Esophagus muscularis mucosa (tissue), 4 donors: Measurements from ENCODE around the gene ARHGEF7. TPM values are rescaled to one million over a fixed set of nuclear protein-coding genes. Genes with fewer than 3 reads are reported as not detected.

Source experiments
- DNase-seq: peaks from one replicate; pipeline ENCODE4 v3.0.0-alpha.2; 2017; ENCODE audit errors: extremely low spot score
- H3K27ac ChIP-seq, 4 donors: fragments of 200-600 bp; sonication (generic); replicated peaks in 1 of 4; 1 replicate in 3 of 4; 2 replicates in 1 of 4; pipeline ENCODE4 v1.5.1; 2016 to 2019; ENCODE audit warnings: mild to moderate bottlenecking in 1 of 4
- H3K27me3 ChIP-seq, 4 donors: fragments of 200-600 bp; sonication (generic); one replicate each; pipeline versions ENCODE4 v1.5.1 to v1.6.0; 2016 to 2019
- H3K36me3 ChIP-seq, 4 donors: fragments of 200-600 bp; sonication (generic); one replicate each; pipeline ENCODE4 v1.5.1; 2016 to 2019
- H3K4me1 ChIP-seq, 4 donors: fragments of 200-600 bp; sonication (generic); one replicate each; pipeline ENCODE4 v1.5.1; 2016 to 2019
- H3K4me3 ChIP-seq, 4 donors: fragments of 200-600 bp; sonication (generic); 1 replicate in 2 of 4; 2 replicates in 2 of 4; pipeline ENCODE4 v1.5.1; 2016 to 2019; ENCODE audit warnings: mild to moderate bottlenecking in 4 of 4, moderate library complexity in 1 of 4
- H3K9me3 ChIP-seq, 4 donors: fragments of 200-600 bp; sonication (generic); 1 replicate in 3 of 4; 2 replicates in 1 of 4; pipeline ENCODE4 v1.5.1; 2016 to 2019
- EP300 ChIP-seq: sonication (generic); formaldehyde crosslinking; IDR thresholded peaks from one replicate; pipeline ENCODE4 v1.6.1; 2017; ENCODE audit warnings: antibody characterized with exemption
- POLR2A ChIP-seq: fragments of 450-650 bp; IDR thresholded peaks from one replicate; pipeline ENCODE4 v1.6.1; 2017; ENCODE audit warnings: antibody characterized with exemption, moderate library complexity, mild to moderate bottlenecking, low read depth
- POLR2AphosphoS5 ChIP-seq, 2 donors: sonication (generic); formaldehyde crosslinking; IDR thresholded peaks; one replicate each; pipeline ENCODE4 v1.6.1; 2017; ENCODE audit warnings: antibody characterized with exemption in 2 of 2
- WGBS: methylation state at CpG from one replicate; pipeline ENCODE4 v1.1.5; 2018; 5-methylcytosine and 5-hydroxymethylcytosine counted together
- intact Hi-C: fragments of 100-400 bp; cut with DNase I; formaldehyde crosslinking; loops from one replicate; pipeline ENCODE4 v1.15.1; 2023
- total RNA-seq, 4 donors: library from RNA; depleted of rRNA; stranded (reverse); fragments of >200 nt; gene quantifications; one replicate each; pipeline versions ENCODE4 v1.1.0 to v1.2.1, GENCODE V29; 2016
- TF ChIP-seq, protein P1 (sequence below), 3 experiments: fragments of 200-600 bp in 2 of 3; fragments of 450-650 bp in 1 of 3; sonication (generic) in 2 of 3; IDR thresholded peaks; one replicate each; pipeline ENCODE4 v1.5.1; 2017 to 2019; ENCODE audit warnings: antibody characterized with exemption in 3 of 3, mild to moderate bottlenecking in 2 of 3, moderate library complexity in 1 of 3

ARHGEF7 gene
- total RNA-seq, 4 donors from 2014 or later = 36.0 to 53.6 (median 45.1) TPM

DNA sequence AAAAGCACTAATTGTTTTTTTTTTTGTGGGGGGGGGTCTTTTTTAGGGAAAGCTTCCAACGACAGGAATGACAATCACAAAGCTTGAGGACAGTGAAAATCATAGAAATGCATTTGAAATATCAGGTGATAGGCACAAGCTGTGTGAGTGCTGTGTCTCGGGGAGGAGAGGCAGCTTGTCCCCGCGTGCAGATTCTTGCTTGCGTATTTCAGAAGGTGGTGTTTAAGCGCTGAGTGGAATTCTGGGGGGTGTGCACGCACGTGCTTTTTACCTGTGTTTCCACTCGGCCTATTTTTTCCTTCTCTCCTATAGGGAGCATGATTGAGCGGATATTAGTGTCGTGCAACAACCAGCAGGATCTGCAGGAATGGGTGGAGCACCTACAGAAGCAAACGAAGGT is 165.1 kb downstream of the ARHGEF7 start:
- H3K27ac ChIP-seq = peak overlapping the region in 1 of 4 donors; percentile 67
- H3K9me3 ChIP-seq = no peaks in the 10 kb centered on the region
- peaks cover 23 to 82% (median 77%) of the 10 kb centered on the region in 4 donors for H3K36me3 ChIP-seq
- TF ChIP-seq POLR2AphosphoS5 (IDR thresholded peaks at IDR 0.05) (no peak), EP300 (no peak), POLR2A (no peak)
- TF ChIP-seq, protein P1, sequence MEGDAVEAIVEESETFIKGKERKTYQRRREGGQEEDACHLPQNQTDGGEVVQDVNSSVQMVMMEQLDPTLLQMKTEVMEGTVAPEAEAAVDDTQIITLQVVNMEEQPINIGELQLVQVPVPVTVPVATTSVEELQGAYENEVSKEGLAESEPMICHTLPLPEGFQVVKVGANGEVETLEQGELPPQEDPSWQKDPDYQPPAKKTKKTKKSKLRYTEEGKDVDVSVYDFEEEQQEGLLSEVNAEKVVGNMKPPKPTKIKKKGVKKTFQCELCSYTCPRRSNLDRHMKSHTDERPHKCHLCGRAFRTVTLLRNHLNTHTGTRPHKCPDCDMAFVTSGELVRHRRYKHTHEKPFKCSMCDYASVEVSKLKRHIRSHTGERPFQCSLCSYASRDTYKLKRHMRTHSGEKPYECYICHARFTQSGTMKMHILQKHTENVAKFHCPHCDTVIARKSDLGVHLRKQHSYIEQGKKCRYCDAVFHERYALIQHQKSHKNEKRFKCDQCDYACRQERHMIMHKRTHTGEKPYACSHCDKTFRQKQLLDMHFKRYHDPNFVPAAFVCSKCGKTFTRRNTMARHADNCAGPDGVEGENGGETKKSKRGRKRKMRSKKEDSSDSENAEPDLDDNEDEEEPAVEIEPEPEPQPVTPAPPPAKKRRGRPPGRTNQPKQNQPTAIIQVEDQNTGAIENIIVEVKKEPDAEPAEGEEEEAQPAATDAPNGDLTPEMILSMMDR (IDR thresholded peaks at IDR 0.05) = no peak
- peaks cover 24 to 45% (median 27%) of the 10 kb centered on the region in 4 donors for H3K4me1 ChIP-seq
- no peak overlapping the region for H3K4me3 ChIP-seq
- no peaks in the 10 kb centered on the region for H3K27me3 ChIP-seq
- peak; percentile 82 for DNase-seq
- WGBS = 93% methylated on average over 12 of the region's 12 CpGs
- intact Hi-C loops = no loop called here

DNA sequence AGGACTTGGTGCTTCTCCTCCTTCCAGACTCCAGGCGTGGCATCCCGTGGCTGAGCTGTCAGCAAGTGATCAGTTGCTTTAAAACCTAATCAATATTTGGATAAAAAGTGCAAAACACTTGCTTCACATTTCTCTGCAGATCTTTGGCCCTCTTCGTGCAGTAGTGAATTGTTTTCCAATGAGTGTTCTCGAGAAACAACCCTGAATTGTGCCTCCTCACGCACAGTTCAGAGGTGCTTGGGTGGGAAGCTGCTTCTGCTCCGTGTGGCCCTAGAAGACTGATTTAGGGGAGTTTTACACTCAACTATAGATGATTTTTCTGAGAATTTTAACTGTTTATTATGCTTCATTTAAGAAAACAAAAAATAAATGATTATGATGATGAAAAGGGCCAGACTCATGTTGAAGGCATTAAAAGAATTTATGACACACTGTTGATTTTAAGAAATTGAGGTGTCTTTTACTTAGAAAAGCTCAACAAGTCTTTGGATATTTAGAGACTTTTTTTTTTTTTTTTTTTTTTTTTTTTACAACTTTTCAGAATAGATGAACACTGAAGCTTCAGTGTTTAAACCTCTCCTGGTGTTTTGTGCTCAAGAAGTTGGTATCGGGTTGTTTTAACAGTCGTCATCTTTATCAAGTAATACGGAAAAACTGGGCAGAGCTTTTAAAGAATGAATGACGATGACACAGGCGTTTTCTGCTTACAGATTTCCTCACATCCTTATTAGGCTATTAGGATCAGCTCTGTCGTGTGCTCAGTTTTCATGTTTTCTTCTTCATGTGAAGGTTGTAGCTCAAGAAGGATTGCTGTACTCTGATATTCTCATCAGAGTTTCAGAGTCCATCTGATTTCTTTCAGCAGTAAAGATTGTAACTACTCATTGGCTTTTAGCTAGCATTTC is 165.8 kb downstream of the ARHGEF7 start:
- no peak for TF ChIP-seq POLR2AphosphoS5 (IDR thresholded peaks at IDR 0.05)
- no peak for TF ChIP-seq EP300
- TF ChIP-seq, protein P1 (IDR thresholded peaks at IDR 0.05) = no peak
- TF ChIP-seq POLR2A = no peak
- Histone ChIP-seq H3K4me3 (no peak overlapping the region), H3K9me3 (no peaks in the 10 kb centered on the region), H3K27ac (peak overlapping the region; percentile 62 to 78 (median 69)), H3K27me3 (no peaks in the 10 kb centered on the region), H3K36me3 (peaks cover 24 to 82% (median 76%) of the 10 kb centered on the region in 4 donors), H3K4me1 (peaks cover 24 to 45% (median 27%) of the 10 kb centered on the region in 4 donors)
- intact Hi-C loops = no loop called here
- 71% methylated on average over 12 of the region's 12 CpGs for WGBS
- peak; percentile 7 for DNase-seq

DNA sequence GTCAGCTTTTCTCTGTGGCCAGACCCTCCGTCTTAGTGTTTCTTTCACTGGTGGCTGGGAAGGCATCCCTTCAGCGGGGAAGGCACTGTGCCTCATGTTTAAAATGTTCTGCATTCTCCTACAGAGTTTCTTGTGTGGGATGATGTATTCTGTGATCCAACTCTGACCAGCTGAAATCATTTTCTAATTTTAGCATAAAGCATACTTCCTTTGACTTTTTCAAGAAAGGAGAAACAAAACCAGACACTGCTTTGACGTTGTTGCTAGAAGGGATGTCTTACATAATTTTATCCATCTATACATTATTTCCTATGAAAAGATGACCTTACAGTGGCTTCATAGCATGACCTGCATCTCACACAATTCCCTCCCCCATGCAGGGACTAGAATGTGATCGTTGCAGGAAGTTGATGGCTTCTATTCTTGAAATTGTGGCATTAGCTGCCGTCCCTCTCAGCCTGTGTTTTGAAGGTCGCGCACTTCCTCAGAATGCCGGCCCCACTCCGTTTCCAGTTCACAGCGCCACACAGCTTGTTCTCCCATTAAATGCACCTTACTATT is 166.7 kb downstream of the ARHGEF7 start:
- intact Hi-C loops = no loop called here
- peak; percentile 89 for DNase-seq
- H3K36me3 ChIP-seq = peaks cover 32 to 82% (median 77%) of the 10 kb centered on the region in 4 donors
- H3K4me1 ChIP-seq = peaks cover 24 to 45% (median 27%) of the 10 kb centered on the region in 4 donors
- H3K27ac ChIP-seq = peak overlapping the region; percentile 62 to 78 (median 69)
- 24% methylated on average over 10 of the region's 10 CpGs for WGBS
- TF ChIP-seq POLR2AphosphoS5 (IDR thresholded peaks at IDR 0.05) (peak in 1 of 2 donors; percentile 31), EP300 (no peak), POLR2A (no peak)
- TF ChIP-seq, protein P1 (IDR thresholded peaks at IDR 0.05) = peak in 1 of 3 experiments; percentile 14
- H3K27me3 ChIP-seq = no peaks in the 10 kb centered on the region
- H3K4me3 ChIP-seq = no peak overlapping the region
- no peaks in the 10 kb centered on the region for H3K9me3 ChIP-seq

DNA sequence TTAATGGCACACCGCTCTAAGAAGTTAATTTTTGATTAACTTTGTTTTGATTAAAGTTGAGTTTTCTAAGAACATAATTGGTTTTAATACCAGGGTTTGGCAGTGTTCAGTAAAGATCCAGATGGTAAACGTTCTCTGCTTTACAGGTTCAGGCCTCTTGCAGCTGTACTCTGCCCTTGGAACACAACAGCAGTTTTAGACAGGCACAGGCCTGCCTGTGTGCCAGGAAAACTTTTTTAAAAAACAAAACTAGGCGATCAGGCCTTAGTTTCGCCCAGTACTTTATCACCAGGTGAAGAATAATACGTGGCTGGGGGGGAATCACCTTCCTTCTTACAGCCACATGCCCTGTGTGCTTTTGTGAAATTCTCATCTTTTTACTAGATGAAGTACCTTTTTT is 167.3 kb downstream of the ARHGEF7 start:
- WGBS = 46% methylated on average over 5 of the region's 5 CpGs
- Histone ChIP-seq H3K9me3 (no peaks in the 10 kb centered on the region), H3K4me1 (peaks cover 24 to 45% (median 27%) of the 10 kb centered on the region in 4 donors), H3K4me3 (no peak overlapping the region), H3K27me3 (no peaks in the 10 kb centered on the region), H3K36me3 (peaks cover 38 to 82% (median 78%) of the 10 kb centered on the region in 4 donors), H3K27ac (peak overlapping the region; percentile 62 to 78 (median 69))
- intact Hi-C loops = no loop called here
- peak; percentile 8 for DNase-seq
- TF ChIP-seq POLR2A (no peak), EP300 (no peak), POLR2AphosphoS5 (IDR thresholded peaks at IDR 0.05) (no peak)
- TF ChIP-seq, protein P1 (IDR thresholded peaks at IDR 0.05) = no peak
